Endothelial cell of umbilical vein (primary cell): Measurements from ENCODE around the gene ARMCX4. TPM values are rescaled to one million over a fixed set of nuclear protein-coding genes. Genes with fewer than 3 reads are reported as not detected.

Experiments
- BruUV-seq: library from RNA; stranded (reverse); fragments of 400-500 nt; replicated peaks from 2 replicates; lab custom pipeline; 2021; lab: Mats Ljungman, UMichigan
- CTCF ChIA-PET: fragments of 300-600, 350-600 bp; sonication (Branson Sonifier 250); formaldehyde crosslinking; loops from one replicate; lab custom pipeline; 2021; ENCODE audit warnings: antibody characterized with exemption, inconsistent platforms; lab: Charles Lee
- POLR2A ChIA-PET: fragments of 300-600, 350-600 bp; sonication (Branson Sonifier 250); formaldehyde crosslinking; loops from one replicate; lab custom pipeline; 2021; ENCODE audit warnings: antibody characterized with exemption, inconsistent platforms; lab: Charles Lee
- DNase-seq: peaks from one replicate; pipeline ENCODE4 v3.0.0-alpha.2; 2011; ENCODE audit warnings: low read depth, low spot score
- FAIRE-seq: peaks from 2 replicates; lab custom pipeline; 2011; peaks lifted over from hg19 to GRCh38; lab: Jason Lieb, UNC
- H2AFZ ChIP-seq: 2 replicates; pipeline ENCODE4 v1.6.0; 2012; ENCODE audit warnings: low read depth, low read length, control low read depth, inconsistent platforms
- H3K27ac ChIP-seq: 2 replicates; pipeline ENCODE4 v1.5.1; 2011; ENCODE audit warnings: low read depth, mild to moderate bottlenecking, control low read depth, low read length, moderate library complexity; ENCODE audit not compliant: insufficient read depth
- H3K27me3 ChIP-seq, 2 experiments: 2 replicates each; pipeline versions ENCODE4 v1.6.0 to v1.6.1; 2011; ENCODE audit warnings: low read length in 2 of 2, mixed read lengths in 1 of 2; ENCODE audit not compliant: control insufficient read depth in 2 of 2, insufficient read depth in 2 of 2
- H3K36me3 ChIP-seq, 2 experiments: 2 replicates in 1 of 2; 3 replicates in 1 of 2; pipeline ENCODE4 v1.5.1; 2011; ENCODE audit warnings: low read length in 2 of 2, mild to moderate bottlenecking in 1 of 2, moderate library complexity in 1 of 2; ENCODE audit not compliant: control insufficient read depth in 2 of 2, insufficient read depth in 2 of 2; ENCODE audit errors: extremely low read depth in 1 of 2
- H3K4me1 ChIP-seq: 3 replicates; pipeline ENCODE4 v1.5.1; 2011; ENCODE audit warnings: mild to moderate bottlenecking, low read length; ENCODE audit not compliant: control insufficient read depth, insufficient read depth; ENCODE audit errors: extremely low read depth
- H3K4me2 ChIP-seq: 2 replicates; pipeline ENCODE4 v1.6.1; 2011; ENCODE audit warnings: low read length, control low read depth, mixed read lengths; ENCODE audit not compliant: insufficient read depth
- H3K4me3 ChIP-seq, 3 experiments: fragments of 200-600 bp in 1 of 3; sonication (generic), shearing (Covaris generic) in 1 of 3; replicated peaks in 1 of 3; 2 replicates each; pipeline ENCODE4 v1.5.1; 2011 to 2016; ENCODE audit warnings: control low read depth in 3 of 3, low read length in 3 of 3, mild to moderate bottlenecking in 2 of 3, inconsistent platforms in 1 of 3, low read depth in 1 of 3, moderate library complexity in 1 of 3; ENCODE audit not compliant: insufficient read depth in 1 of 3
- H3K79me2 ChIP-seq: 2 replicates; pipeline ENCODE4 v1.6.0; 2012; ENCODE audit warnings: low read length, inconsistent platforms; ENCODE audit not compliant: control insufficient read depth, insufficient read depth
- H3K9ac ChIP-seq: replicated peaks from 2 replicates; pipeline ENCODE3; 2011; ENCODE audit warnings: low read length, control low read depth; ENCODE audit not compliant: insufficient read depth; ENCODE audit errors: extremely low read depth
- H3K9me1 ChIP-seq: replicated peaks from 3 replicates; pipeline ENCODE4 v1.6.0; 2011; ENCODE audit warnings: mild to moderate bottlenecking, low read length; ENCODE audit not compliant: control insufficient read depth, insufficient read depth; ENCODE audit errors: extremely low read depth
- H3K9me3 ChIP-seq: replicated peaks from 2 replicates; pipeline ENCODE4 v1.5.1; 2012; ENCODE audit warnings: low read length, inconsistent platforms; ENCODE audit not compliant: control insufficient read depth, insufficient read depth
- H4K20me1 ChIP-seq: replicated peaks from 2 replicates; pipeline ENCODE3; 2011; ENCODE audit warnings: mild to moderate bottlenecking, low read length; ENCODE audit not compliant: control insufficient read depth, insufficient read depth; ENCODE audit errors: extremely low read depth
- CTCF ChIP-seq, 2 donors: IDR thresholded peaks; 1 replicate in 1 of 2; 2 replicates in 1 of 2; pipeline ENCODE4 v1.5.1; 2011; ENCODE audit warnings: low read length in 2 of 2, mild to moderate bottlenecking in 2 of 2, moderate library complexity in 2 of 2, control low read depth in 1 of 2, inconsistent platforms in 1 of 2, low read depth in 1 of 2; ENCODE audit not compliant: insufficient read depth in 1 of 2; ENCODE audit errors: extremely low read depth in 1 of 2
- EZH2 ChIP-seq: IDR thresholded peaks from 2 replicates; pipeline ENCODE4 v1.6.1; 2012; ENCODE audit warnings: borderline replicate concordance, low read depth, mild to moderate bottlenecking, moderate library complexity, low read length, inconsistent platforms; ENCODE audit not compliant: severe bottlenecking
- FOS ChIP-seq: IDR thresholded peaks from 2 replicates; pipeline ENCODE4 v1.6.1; 2011; ENCODE audit warnings: mild to moderate bottlenecking, low read length, moderate library complexity, borderline replicate concordance; ENCODE audit not compliant: insufficient read depth
- GATA2 ChIP-seq: IDR thresholded peaks from 2 replicates; pipeline ENCODE4 v1.7.0; 2011; ENCODE audit warnings: low read depth, mild to moderate bottlenecking, moderate library complexity, mixed read lengths, low read length; ENCODE audit not compliant: insufficient read length, insufficient read depth
- JUN ChIP-seq: IDR thresholded peaks from 2 replicates; pipeline ENCODE4 v1.6.1; 2011; ENCODE audit warnings: borderline replicate concordance, low read depth; ENCODE audit not compliant: insufficient read length, insufficient read depth
- MAX ChIP-seq: IDR thresholded peaks from 2 replicates; pipeline ENCODE4 v1.6.1; 2011; ENCODE audit not compliant: insufficient read depth, insufficient read length
- MYC ChIP-seq: IDR thresholded peaks from one replicate; pipeline ENCODE4 v1.6.1; 2011; ENCODE audit warnings: mild to moderate bottlenecking, low read depth, low read length
- POLR2AphosphoS5 ChIP-seq: IDR thresholded peaks from 2 replicates; pipeline ENCODE4 v1.6.1; 2012; ENCODE audit warnings: low read depth, mild to moderate bottlenecking, control low read depth, low read length, moderate library complexity; ENCODE audit not compliant: insufficient read depth
- dilution Hi-C: fragments of 300-500 bp; cut with MboI; formaldehyde crosslinking; loops from one replicate; pipeline ENCODE4 v1.15.0; 2019; ENCODE audit warnings: low sequenced_read_pairs; ENCODE audit not compliant: extremely low pct_ligation_motif_present
- intact Hi-C: fragments of 100-400 bp; cut with micrococcal nuclease; formaldehyde crosslinking; loops from one replicate; pipeline ENCODE4 v1.10.0; 2022
- polyA plus RNA-seq, 4 experiments: library from polyadenylated mRNA; depleted of rRNA in 3 of 4; stranded (reverse) in 3 of 4; unstranded in 1 of 4; fragments of >200 nt; gene quantifications; 2 replicates each; pipeline versions ENCODE4 v1.2.1 to v1.2.3, GENCODE V29; 2011 to 2012; ENCODE audit warnings: missing spikeins in 1 of 4
- total RNA-seq: library from RNA; stranded (reverse); gene quantifications from 2 replicates; pipeline ENCODE4 v1.2.3, GENCODE V29; 2021

ARMCX4 gene
- total and polyA plus RNA-seq, 2 donors (not counting 3 experiments of a cell fraction or from before 2014, with no cell fraction given) = 4.7 to 19.9 TPM

GRCh38 chrX:101450085-101450484 lies 35.2 kb upstream of the ARMCX4 start:
- Histone ChIP-seq H3K27ac (no peak overlapping the region), H2AFZ (no peak overlapping the region), H3K4me2 (no peak overlapping the region), H3K36me3 (no peaks in the 10 kb centered on the region), H3K9ac (no peak overlapping the region), H3K9me1 (no peaks in the 10 kb centered on the region), H4K20me1 (no peaks in the 10 kb centered on the region), H3K9me3 (no peaks in the 10 kb centered on the region), H3K79me2 (no peaks in the 10 kb centered on the region), H3K4me3 (no peak overlapping the region), H3K4me1 (peaks cover 7% of the 10 kb centered on the region), H3K27me3 (no peaks in the 10 kb centered on the region)
- dilution Hi-C loops (no loop called here), intact Hi-C loops (no loop called here)
- no peak for TF ChIP-seq FOS
- no peak for TF ChIP-seq POLR2AphosphoS5
- no peak for TF ChIP-seq CTCF (IDR thresholded peaks at IDR 0.05; ENCODE audit: extremely low read depth in 1 of 2, insufficient read depth in 1 of 2, low read depth in 1 of 2, low read length in 2 of 2)
- TF ChIP-seq GATA2 = no peak
- no peak for TF ChIP-seq MYC
- TF ChIP-seq JUN = no peak
- TF ChIP-seq EZH2 = no peak
- no peak for TF ChIP-seq MAX
- ChIA-PET CTCF (no interaction called here), POLR2A (no interaction called here)
- BruUV-seq = no TSS peak
- DNase-seq = no peak
- no peak for FAIRE-seq
